ENCODE data around the gene STK32B. TPM values are rescaled to one million over a fixed set of nuclear protein-coding genes. Genes with fewer than 3 reads are reported as not detected.

The STK32B gene
- total RNA-seq, 4 donors from 2014 or later = 0.39 to 2.7 (median 2.4) TPM

GRCh38 chr4:5118994-5119835 lies 67.9 kb downstream of the STK32B start:
- Histone ChIP-seq H3K9me3 (no peaks in the 10 kb centered on the region), H3K36me3 (no peaks in the 10 kb centered on the region), H3K4me1 (no peaks in the 10 kb centered on the region), H3K4me3 (no peak overlapping the region), H3K27ac (no peak overlapping the region), H3K27me3 (no peaks in the 10 kb centered on the region)
- WGBS, 2 donors = 56 to 67% methylated on average over 11 of the region's 11 CpGs
- TF ChIP-seq EP300 (IDR thresholded peaks at IDR 0.05) = no peak
- no peak for TF ChIP-seq CTCF (IDR thresholded peaks at IDR 0.05)
- TF ChIP-seq POLR2A (IDR thresholded peaks at IDR 0.05) = no peak
- no peak for DNase-seq (ENCODE audit: low spot score in 2 of 2)

- no peak for TF ChIP-seq CTCF (IDR thresholded peaks at IDR 0.05)
- no peak for TF ChIP-seq EP300 (IDR thresholded peaks at IDR 0.05)
- TF ChIP-seq POLR2A (IDR thresholded peaks at IDR 0.05) = no peak
- Histone ChIP-seq H3K9me3 (no peaks in the 10 kb centered on the region), H3K36me3 (no peaks in the 10 kb centered on the region), H3K4me3 (no peak overlapping the region), H3K27me3 (no peaks in the 10 kb centered on the region), H3K27ac (no peak overlapping the region), H3K4me1 (no peaks in the 10 kb centered on the region)
- no peak for DNase-seq (ENCODE audit: low spot score in 2 of 2)
- 85 to 92% methylated on average over 10 of the region's 10 CpGs for WGBS, 2 donors
These were observed 68.8 kb downstream of the STK32B start for GRCh38 chr4:5120067-5120466.

GRCh38 chr4:5120468-5120867 lies 69.2 kb downstream of the STK32B start:
- DNase-seq (ENCODE audit: low spot score in 2 of 2) = no peak
- no peaks in the 10 kb centered on the region for H3K4me1 ChIP-seq
- H3K9me3 ChIP-seq = no peaks in the 10 kb centered on the region
- H3K27me3 ChIP-seq = no peaks in the 10 kb centered on the region
- WGBS, 2 donors = 85 to 89% methylated on average over 1 of the region's 1 CpG
- TF ChIP-seq CTCF (IDR thresholded peaks at IDR 0.05) = no peak
- H3K36me3 ChIP-seq = no peaks in the 10 kb centered on the region
- H3K27ac ChIP-seq = no peak overlapping the region
- H3K4me3 ChIP-seq = no peak overlapping the region

GRCh38 chr4:5122114-5122513 lies 70.8 kb downstream of the STK32B start:
- no peaks in the 10 kb centered on the region for H3K4me1 ChIP-seq
- WGBS, 2 donors = 93 to 94% methylated on average over 1 of the region's 1 CpG
- no peaks in the 10 kb centered on the region for H3K27me3 ChIP-seq
- no peak overlapping the region for H3K27ac ChIP-seq
- H3K9me3 ChIP-seq = no peaks in the 10 kb centered on the region
- TF ChIP-seq EP300 (IDR thresholded peaks at IDR 0.05) (no peak), CTCF (IDR thresholded peaks at IDR 0.05) (no peak), POLR2A (IDR thresholded peaks at IDR 0.05) (no peak)
- DNase-seq (ENCODE audit: low spot score in 2 of 2) = no peak
- no peaks in the 10 kb centered on the region for H3K36me3 ChIP-seq
- H3K4me3 ChIP-seq = no peak overlapping the region

GRCh38 chr4:5124876-5125275 lies 73.6 kb downstream of the STK32B start:
- WGBS, 2 donors = 88 to 96% methylated on average over 2 of the region's 2 CpGs
- H3K27me3 ChIP-seq = no peaks in the 10 kb centered on the region
- H3K4me1 ChIP-seq = no peaks in the 10 kb centered on the region
- H3K27ac ChIP-seq = no peak overlapping the region
- TF ChIP-seq CTCF (IDR thresholded peaks at IDR 0.05) (no peak), EP300 (IDR thresholded peaks at IDR 0.05) (no peak), POLR2A (IDR thresholded peaks at IDR 0.05) (no peak)
- H3K9me3 ChIP-seq = no peaks in the 10 kb centered on the region
- DNase-seq (ENCODE audit: low spot score in 2 of 2) = no peak
- no peak overlapping the region for H3K4me3 ChIP-seq
- no peaks in the 10 kb centered on the region for H3K36me3 ChIP-seq
